WTC11 (cell line): ENCODE results near the gene DYRK1A. TPM values are rescaled to one million over a fixed set of nuclear protein-coding genes. Genes with fewer than 3 reads are reported as not detected.
A peak's percentile ranks its signal among the peaks of the same experiment; 100 is the strongest.

ENCODE experiments used
- ATAC-seq: fragments of 200-7000 bp; cut with Tn5 transposase; 2 replicates; pipeline ENCODE4 v1.10.0; 2021; ENCODE audit warnings: mild to moderate bottlenecking, moderate library complexity
- CTCF ChIA-PET: fragments of 300-600 bp; sonication (Branson Sonifier 250); formaldehyde crosslinking; loops from one replicate; lab custom pipeline; 2021; ENCODE audit warnings: antibody characterized with exemption; lab: Charles Lee
- POLR2A ChIA-PET: fragments of 350-600 bp; sonication (Branson Sonifier 250); formaldehyde crosslinking; loops from one replicate; lab custom pipeline; 2021; ENCODE audit warnings: antibody characterized with exemption; lab: Charles Lee
- DNase-seq: peaks from one replicate; pipeline ENCODE4 v3.0.0; 2021; ENCODE audit warnings: low spot score
- H3K27ac Mint-ChIP-seq: 2 replicates; pipeline ENCODE4 v1.8.0; 2021; ENCODE audit warnings: mixed read lengths
- H3K27me3 Mint-ChIP-seq: 2 replicates; pipeline ENCODE4 v1.8.0; 2021; ENCODE audit warnings: low read depth, mild to moderate bottlenecking, moderate library complexity, mixed read lengths
- H3K36me3 Mint-ChIP-seq: 2 replicates; pipeline ENCODE4 v1.8.0; 2021; ENCODE audit warnings: mixed read lengths
- H3K4me1 Mint-ChIP-seq: 2 replicates; pipeline ENCODE4 v1.8.0; 2022; ENCODE audit warnings: mixed read lengths
- H3K4me3 Mint-ChIP-seq: 2 replicates; pipeline ENCODE4 v1.8.0; 2021; ENCODE audit warnings: mild to moderate bottlenecking, moderate library complexity, mixed read lengths
- H3K9me3 Mint-ChIP-seq: 2 replicates; pipeline ENCODE4 v1.8.0; 2021; ENCODE audit warnings: mixed read lengths
- ARID4B ChIP-seq: sonication (generic); formaldehyde crosslinking; IDR thresholded peaks from 2 replicates; pipeline ENCODE4 v1.8.0; 2023; ENCODE audit warnings: missing genetic modification reagents, mild to moderate bottlenecking, borderline replicate concordance
- ATF2 ChIP-seq: sonication (generic); formaldehyde crosslinking; IDR thresholded peaks from 2 replicates; pipeline ENCODE4 v1.8.1; 2022; ENCODE audit warnings: low read depth, missing genetic modification reagents, borderline replicate concordance
- ESRRA ChIP-seq: sonication (generic); formaldehyde crosslinking; IDR thresholded peaks from 2 replicates; pipeline ENCODE4 v1.8.1; 2022; ENCODE audit warnings: mild to moderate bottlenecking, missing genetic modification reagents, borderline replicate concordance
- FOXK1 ChIP-seq: sonication (generic); formaldehyde crosslinking; IDR thresholded peaks from 2 replicates; pipeline ENCODE4 v1.8.0; 2022; ENCODE audit warnings: mild to moderate bottlenecking, moderate library complexity, missing genetic modification reagents
- HMGA2 ChIP-seq: fragments of 250-450 bp; sonication (Bioruptor Pico); IDR thresholded peaks from 2 replicates; pipeline ENCODE4 v1.4.0; 2021; ENCODE audit warnings: mild to moderate bottlenecking, moderate library complexity
- IRF2 ChIP-seq: sonication (generic); formaldehyde crosslinking; IDR thresholded peaks from 2 replicates; pipeline ENCODE4 v1.8.0; 2022; ENCODE audit warnings: low read depth, missing genetic modification reagents, borderline replicate concordance
- KAT7 ChIP-seq: sonication (generic); formaldehyde crosslinking; IDR thresholded peaks from 2 replicates; pipeline ENCODE4 v1.8.1; 2023; ENCODE audit warnings: missing genetic modification reagents, mild to moderate bottlenecking, borderline replicate concordance
- NFYB ChIP-seq: sonication (generic); formaldehyde crosslinking; conservative IDR thresholded peaks from 2 replicates; pipeline ENCODE4 v1.8.0; 2022; ENCODE audit warnings: low read depth, missing genetic modification reagents
- NR1H2 ChIP-seq: sonication (generic); formaldehyde crosslinking; IDR thresholded peaks from 2 replicates; pipeline ENCODE4 v1.9.0; 2021; ENCODE audit warnings: mild to moderate bottlenecking, moderate library complexity, missing genetic modification reagents
- OVOL2 ChIP-seq: fragments of 250-450 bp; sonication (Bioruptor Pico); IDR thresholded peaks from 2 replicates; pipeline ENCODE4 v1.9.0; 2021; ENCODE audit warnings: mild to moderate bottlenecking, borderline replicate concordance
- RORB ChIP-seq: fragments of 250-450 bp; sonication (Bioruptor Pico); IDR thresholded peaks from 2 replicates; pipeline ENCODE4 v1.9.0; 2021; ENCODE audit warnings: mild to moderate bottlenecking
- SMAD4 ChIP-seq: sonication (generic); formaldehyde crosslinking; IDR thresholded peaks from 2 replicates; pipeline ENCODE4 v1.8.0; 2022; ENCODE audit warnings: mild to moderate bottlenecking, missing genetic modification reagents
- SOX15 ChIP-seq: fragments of 250-450 bp; sonication (Bioruptor Pico); IDR thresholded peaks from 2 replicates; pipeline ENCODE4 v1.9.0; 2021; ENCODE audit warnings: mild to moderate bottlenecking
- TEAD1 ChIP-seq: sonication (generic); formaldehyde crosslinking; IDR thresholded peaks from 2 replicates; pipeline ENCODE4 v1.8.0; 2022; ENCODE audit warnings: mild to moderate bottlenecking, missing genetic modification reagents
- TP53 ChIP-seq: sonication (generic); formaldehyde crosslinking; IDR thresholded peaks from 2 replicates; pipeline ENCODE4 v1.8.1; 2023; ENCODE audit warnings: mild to moderate bottlenecking, missing genetic modification reagents
- ZNF219 ChIP-seq: sonication (generic); formaldehyde crosslinking; IDR thresholded peaks from 2 replicates; pipeline ENCODE4 v1.8.0; 2023; ENCODE audit warnings: missing genetic modification reagents, mild to moderate bottlenecking, borderline replicate concordance
- ZNF232 ChIP-seq: sonication (generic); formaldehyde crosslinking; IDR thresholded peaks from 2 replicates; pipeline ENCODE4 v1.8.0; 2022; ENCODE audit warnings: mild to moderate bottlenecking, missing genetic modification reagents
- total RNA-seq: library from RNA; stranded (reverse); gene quantifications from 3 replicates; pipeline ENCODE4 v1.2.3, GENCODE V29; 2021
- TF ChIP-seq, protein P1 (sequence below): sonication (generic); formaldehyde crosslinking; IDR thresholded peaks from 2 replicates; pipeline ENCODE4 v1.8.1; 2023; ENCODE audit warnings: mild to moderate bottlenecking, missing genetic modification reagents
- TF ChIP-seq, protein P2 (sequence below): sonication (generic); formaldehyde crosslinking; IDR thresholded peaks from 2 replicates; pipeline ENCODE4 v1.8.1; 2023; ENCODE audit warnings: mild to moderate bottlenecking, missing genetic modification reagents, borderline replicate concordance
- TF ChIP-seq, protein P3 (sequence below): sonication (generic); formaldehyde crosslinking; IDR thresholded peaks from 2 replicates; pipeline ENCODE4 v1.8.0; 2022; ENCODE audit warnings: mild to moderate bottlenecking, missing genetic modification reagents
- TF ChIP-seq, protein P4 (sequence below): fragments of 200-600 bp; IDR thresholded peaks from 2 replicates; pipeline ENCODE4 v1.8.0; 2022; ENCODE audit warnings: antibody characterized with exemption

DYRK1A gene
- total RNA-seq, 1 experiment from 2014 or later = 56.5 TPM

- Mint-ChIP-seq H3K36me3 (no peaks in the 10 kb centered on the region), H3K4me3 (no peak overlapping the region), H3K27ac (peak overlapping the region; percentile 71), H3K9me3 (no peaks in the 10 kb centered on the region), H3K27me3 (no peaks in the 10 kb centered on the region), H3K4me1 (peaks cover 86% of the 10 kb centered on the region)
- ChIA-PET POLR2A (interaction anchor here (0.5 kb wide), 1 partner anchor 786 kb away, joined by 3 read pairs; no protein-coding TSS in a partner anchor), CTCF (no interaction called here)
- ATAC-seq = no peak
- TF ChIP-seq OVOL2 (CRISPR knock-in tag) (no peak), NFYB (CRISPR knock-in tag) (no peak), SMAD4 (CRISPR knock-in tag) (no peak), IRF2 (CRISPR knock-in tag) (no peak), TEAD1 (CRISPR knock-in tag) (no peak), ZNF232 (CRISPR knock-in tag) (no peak), ZNF219 (CRISPR knock-in tag) (no peak), RORB (no peak), HMGA2 (no peak), FOXK1 (CRISPR knock-in tag) (no peak)
- TF ChIP-seq, protein P1, sequence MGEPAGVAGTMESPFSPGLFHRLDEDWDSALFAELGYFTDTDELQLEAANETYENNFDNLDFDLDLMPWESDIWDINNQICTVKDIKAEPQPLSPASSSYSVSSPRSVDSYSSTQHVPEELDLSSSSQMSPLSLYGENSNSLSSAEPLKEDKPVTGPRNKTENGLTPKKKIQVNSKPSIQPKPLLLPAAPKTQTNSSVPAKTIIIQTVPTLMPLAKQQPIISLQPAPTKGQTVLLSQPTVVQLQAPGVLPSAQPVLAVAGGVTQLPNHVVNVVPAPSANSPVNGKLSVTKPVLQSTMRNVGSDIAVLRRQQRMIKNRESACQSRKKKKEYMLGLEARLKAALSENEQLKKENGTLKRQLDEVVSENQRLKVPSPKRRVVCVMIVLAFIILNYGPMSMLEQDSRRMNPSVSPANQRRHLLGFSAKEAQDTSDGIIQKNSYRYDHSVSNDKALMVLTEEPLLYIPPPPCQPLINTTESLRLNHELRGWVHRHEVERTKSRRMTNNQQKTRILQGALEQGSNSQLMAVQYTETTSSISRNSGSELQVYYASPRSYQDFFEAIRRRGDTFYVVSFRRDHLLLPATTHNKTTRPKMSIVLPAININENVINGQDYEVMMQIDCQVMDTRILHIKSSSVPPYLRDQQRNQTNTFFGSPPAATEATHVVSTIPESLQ = no peak
- no peak for DNase-seq
Observed at GRCh38 chr21:37455504-37455911, 88.9 kb downstream of the DYRK1A start.

- ChIA-PET CTCF (interaction anchor here (1.1 to 1.7 kb wide), 3 partner anchors 17 to 242 kb away, joined by 3 to 6 read pairs (median 5); no protein-coding TSS in a partner anchor), POLR2A (no interaction called here)
- peak; percentile 32 for ATAC-seq
- Mint-ChIP-seq H3K27ac (peak overlapping the region; percentile 11; the same call in 1 of the 2 replicates), H3K36me3 (no peaks in the 10 kb centered on the region), H3K27me3 (no peaks in the 10 kb centered on the region), H3K4me1 (peaks cover 86% of the 10 kb centered on the region), H3K9me3 (no peaks in the 10 kb centered on the region), H3K4me3 (no peak overlapping the region)
- no peak for DNase-seq
- TF ChIP-seq, protein P2, sequence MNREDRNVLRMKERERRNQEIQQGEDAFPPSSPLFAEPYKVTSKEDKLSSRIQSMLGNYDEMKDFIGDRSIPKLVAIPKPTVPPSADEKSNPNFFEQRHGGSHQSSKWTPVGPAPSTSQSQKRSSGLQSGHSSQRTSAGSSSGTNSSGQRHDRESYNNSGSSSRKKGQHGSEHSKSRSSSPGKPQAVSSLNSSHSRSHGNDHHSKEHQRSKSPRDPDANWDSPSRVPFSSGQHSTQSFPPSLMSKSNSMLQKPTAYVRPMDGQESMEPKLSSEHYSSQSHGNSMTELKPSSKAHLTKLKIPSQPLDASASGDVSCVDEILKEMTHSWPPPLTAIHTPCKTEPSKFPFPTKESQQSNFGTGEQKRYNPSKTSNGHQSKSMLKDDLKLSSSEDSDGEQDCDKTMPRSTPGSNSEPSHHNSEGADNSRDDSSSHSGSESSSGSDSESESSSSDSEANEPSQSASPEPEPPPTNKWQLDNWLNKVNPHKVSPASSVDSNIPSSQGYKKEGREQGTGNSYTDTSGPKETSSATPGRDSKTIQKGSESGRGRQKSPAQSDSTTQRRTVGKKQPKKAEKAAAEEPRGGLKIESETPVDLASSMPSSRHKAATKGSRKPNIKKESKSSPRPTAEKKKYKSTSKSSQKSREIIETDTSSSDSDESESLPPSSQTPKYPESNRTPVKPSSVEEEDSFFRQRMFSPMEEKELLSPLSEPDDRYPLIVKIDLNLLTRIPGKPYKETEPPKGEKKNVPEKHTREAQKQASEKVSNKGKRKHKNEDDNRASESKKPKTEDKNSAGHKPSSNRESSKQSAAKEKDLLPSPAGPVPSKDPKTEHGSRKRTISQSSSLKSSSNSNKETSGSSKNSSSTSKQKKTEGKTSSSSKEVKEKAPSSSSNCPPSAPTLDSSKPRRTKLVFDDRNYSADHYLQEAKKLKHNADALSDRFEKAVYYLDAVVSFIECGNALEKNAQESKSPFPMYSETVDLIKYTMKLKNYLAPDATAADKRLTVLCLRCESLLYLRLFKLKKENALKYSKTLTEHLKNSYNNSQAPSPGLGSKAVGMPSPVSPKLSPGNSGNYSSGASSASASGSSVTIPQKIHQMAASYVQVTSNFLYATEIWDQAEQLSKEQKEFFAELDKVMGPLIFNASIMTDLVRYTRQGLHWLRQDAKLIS = no peak
- TF ChIP-seq KAT7 (no peak), SOX15 (CRISPR knock-in tag) (no peak), NR1H2 (no peak), ESRRA (CRISPR knock-in tag) (no peak), ARID4B (CRISPR knock-in tag) (no peak), ATF2 (CRISPR knock-in tag) (no peak), TP53 (CRISPR knock-in tag) (no peak), ZNF232 (CRISPR knock-in tag) (no peak)
- TF ChIP-seq, protein P3, sequence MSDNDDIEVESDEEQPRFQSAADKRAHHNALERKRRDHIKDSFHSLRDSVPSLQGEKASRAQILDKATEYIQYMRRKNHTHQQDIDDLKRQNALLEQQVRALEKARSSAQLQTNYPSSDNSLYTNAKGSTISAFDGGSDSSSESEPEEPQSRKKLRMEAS (CRISPR knock-in tag) = no peak
- TF ChIP-seq, protein P4, sequence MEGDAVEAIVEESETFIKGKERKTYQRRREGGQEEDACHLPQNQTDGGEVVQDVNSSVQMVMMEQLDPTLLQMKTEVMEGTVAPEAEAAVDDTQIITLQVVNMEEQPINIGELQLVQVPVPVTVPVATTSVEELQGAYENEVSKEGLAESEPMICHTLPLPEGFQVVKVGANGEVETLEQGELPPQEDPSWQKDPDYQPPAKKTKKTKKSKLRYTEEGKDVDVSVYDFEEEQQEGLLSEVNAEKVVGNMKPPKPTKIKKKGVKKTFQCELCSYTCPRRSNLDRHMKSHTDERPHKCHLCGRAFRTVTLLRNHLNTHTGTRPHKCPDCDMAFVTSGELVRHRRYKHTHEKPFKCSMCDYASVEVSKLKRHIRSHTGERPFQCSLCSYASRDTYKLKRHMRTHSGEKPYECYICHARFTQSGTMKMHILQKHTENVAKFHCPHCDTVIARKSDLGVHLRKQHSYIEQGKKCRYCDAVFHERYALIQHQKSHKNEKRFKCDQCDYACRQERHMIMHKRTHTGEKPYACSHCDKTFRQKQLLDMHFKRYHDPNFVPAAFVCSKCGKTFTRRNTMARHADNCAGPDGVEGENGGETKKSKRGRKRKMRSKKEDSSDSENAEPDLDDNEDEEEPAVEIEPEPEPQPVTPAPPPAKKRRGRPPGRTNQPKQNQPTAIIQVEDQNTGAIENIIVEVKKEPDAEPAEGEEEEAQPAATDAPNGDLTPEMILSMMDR = no peak
Observed at GRCh38 chr21:37458669-37459276, 92.2 kb downstream of the DYRK1A start.
